Neural cell (in vitro differentiated cells): ENCODE measurements around the gene DOK7. TPM values are rescaled to one million over a fixed set of nuclear protein-coding genes. Genes with fewer than 3 reads are reported as not detected.

ENCODE experiments used
- H2AFZ ChIP-seq: fragments of 200-600, 300-800 bp; sonication (generic), shearing (Covaris generic); 2 replicates; pipeline ENCODE4 v1.6.0; 2014; ENCODE audit warnings: low read depth, mild to moderate bottlenecking, antibody characterized with exemption, low read length, moderate library complexity
- H3F3A ChIP-seq: fragments of 200-600 bp; shearing (Covaris generic); 2 replicates; pipeline ENCODE4 v1.6.1; 2016; ENCODE audit warnings: mild to moderate bottlenecking, moderate library complexity, mixed read lengths, antibody characterized with exemption, low read length; ENCODE audit not compliant: insufficient read depth, poor library complexity, severe bottlenecking
- H3K27ac ChIP-seq: fragments of 200-600, 300-800 bp; sonication (generic), shearing (Covaris generic); 2 replicates; pipeline ENCODE4 v1.5.1; 2014; ENCODE audit warnings: mild to moderate bottlenecking, low read length, moderate library complexity
- H3K27me3 ChIP-seq: fragments of 300-800, 200-600 bp; sonication (generic), shearing (Covaris generic); 2 replicates; pipeline ENCODE4 v1.6.0; 2014; ENCODE audit warnings: mild to moderate bottlenecking, low read depth, low read length, moderate library complexity; ENCODE audit not compliant: insufficient read depth
- H3K36me3 ChIP-seq: fragments of 300-800, 200-600 bp; sonication (generic), shearing (Covaris generic); 2 replicates; pipeline ENCODE4 v1.5.1; 2014; ENCODE audit warnings: mild to moderate bottlenecking, antibody characterized with exemption, low read length, moderate library complexity; ENCODE audit not compliant: insufficient read depth
- H3K4me2 ChIP-seq: fragments of 300-800, 200-600 bp; sonication (generic), shearing (Covaris generic); 2 replicates; pipeline ENCODE4 v1.6.0; 2014; ENCODE audit warnings: mild to moderate bottlenecking, low read length
- H3K4me3 ChIP-seq: fragments of 300-800, 200-600 bp; sonication (generic), shearing (Covaris generic); 2 replicates; pipeline ENCODE4 v1.5.1; 2014; ENCODE audit warnings: mild to moderate bottlenecking, low read length, moderate library complexity
- H3K79me2 ChIP-seq: fragments of 200-600 bp; shearing (Covaris generic); replicated peaks from 2 replicates; pipeline ENCODE4 v1.6.0; 2014; ENCODE audit warnings: mild to moderate bottlenecking, low read length, moderate library complexity; ENCODE audit not compliant: insufficient read depth
- H3K9ac ChIP-seq: fragments of 300-800, 200-600 bp; sonication (generic), shearing (Covaris generic); 2 replicates; pipeline ENCODE4 v1.6.1; 2016; ENCODE audit warnings: mild to moderate bottlenecking, low read length, mixed read lengths
- H3K9me2 ChIP-seq: fragments of 200-600 bp; shearing (Covaris generic); 2 replicates; pipeline ENCODE4 v1.6.1; 2016; ENCODE audit warnings: mild to moderate bottlenecking, low read length, mixed read lengths; ENCODE audit not compliant: insufficient read depth
- H3K9me3 ChIP-seq: fragments of 200-600, 300-800 bp; sonication (generic), shearing (Covaris generic); 2 replicates; pipeline ENCODE4 v1.6.1; 2016; ENCODE audit warnings: mild to moderate bottlenecking, mixed run types, low read length, moderate library complexity, mixed read lengths
- H4K20me1 ChIP-seq: fragments of 200-600 bp; shearing (Covaris generic); 2 replicates; pipeline ENCODE4 v1.6.1; 2016; ENCODE audit warnings: mild to moderate bottlenecking, mixed run types; ENCODE audit not compliant: insufficient read depth
- EP300 ChIP-seq: fragments of 450-650 bp; conservative IDR thresholded peaks from 2 replicates; pipeline ENCODE4 v1.6.1; 2014; ENCODE audit warnings: antibody characterized with exemption, mild to moderate bottlenecking, moderate library complexity; ENCODE audit not compliant: poor library complexity, severe bottlenecking
- EZH2 ChIP-seq: fragments of 200-600, 300-800 bp; shearing (Covaris generic), sonication (generic); IDR thresholded peaks from 2 replicates; pipeline ENCODE4 v1.6.1; 2014; ENCODE audit warnings: antibody characterized with exemption, low read length, borderline replicate concordance, mild to moderate bottlenecking; ENCODE audit not compliant: insufficient read depth, poor library complexity, severe bottlenecking
- MXI1 ChIP-seq: fragments of 450-650 bp; conservative IDR thresholded peaks from 2 replicates; pipeline ENCODE4 v1.6.1; 2014; ENCODE audit warnings: antibody characterized with exemption, mild to moderate bottlenecking; ENCODE audit not compliant: poor library complexity, severe bottlenecking
- POLR2AphosphoS5 ChIP-seq: IDR thresholded peaks from 2 replicates; pipeline ENCODE4 v1.6.1; 2012
- RAD21 ChIP-seq: fragments of 450-650 bp; conservative IDR thresholded peaks from 2 replicates; pipeline ENCODE4 v1.6.1; 2014; ENCODE audit warnings: antibody characterized with exemption, mild to moderate bottlenecking, moderate library complexity
- REST ChIP-seq: IDR thresholded peaks from 2 replicates; pipeline ENCODE4 v1.6.1; 2012; ENCODE audit warnings: borderline replicate concordance
- SMC3 ChIP-seq: fragments of 450-650 bp; conservative IDR thresholded peaks from 2 replicates; pipeline ENCODE4 v1.6.1; 2014; ENCODE audit warnings: antibody characterized with exemption, mild to moderate bottlenecking, moderate library complexity; ENCODE audit not compliant: poor library complexity
- TAF1 ChIP-seq: IDR thresholded peaks from 2 replicates; pipeline ENCODE4 v1.6.1; 2012; ENCODE audit warnings: low read depth
- polyA plus RNA-seq: library from polyadenylated mRNA; depleted of rRNA; stranded (reverse); fragments of >200 nt; gene quantifications from 2 replicates; pipeline ENCODE4 v1.2.3, GENCODE V29; 2014
- TF ChIP-seq, protein P1 (sequence below): fragments of 450-650 bp; IDR thresholded peaks from 2 replicates; pipeline ENCODE4 v1.5.1; 2014; ENCODE audit warnings: antibody characterized with exemption, mild to moderate bottlenecking, moderate library complexity; ENCODE audit not compliant: poor library complexity, severe bottlenecking

Gene DOK7
- polyA plus RNA-seq, 1 donor from 2014 or later = 0.66 TPM

DNA sequence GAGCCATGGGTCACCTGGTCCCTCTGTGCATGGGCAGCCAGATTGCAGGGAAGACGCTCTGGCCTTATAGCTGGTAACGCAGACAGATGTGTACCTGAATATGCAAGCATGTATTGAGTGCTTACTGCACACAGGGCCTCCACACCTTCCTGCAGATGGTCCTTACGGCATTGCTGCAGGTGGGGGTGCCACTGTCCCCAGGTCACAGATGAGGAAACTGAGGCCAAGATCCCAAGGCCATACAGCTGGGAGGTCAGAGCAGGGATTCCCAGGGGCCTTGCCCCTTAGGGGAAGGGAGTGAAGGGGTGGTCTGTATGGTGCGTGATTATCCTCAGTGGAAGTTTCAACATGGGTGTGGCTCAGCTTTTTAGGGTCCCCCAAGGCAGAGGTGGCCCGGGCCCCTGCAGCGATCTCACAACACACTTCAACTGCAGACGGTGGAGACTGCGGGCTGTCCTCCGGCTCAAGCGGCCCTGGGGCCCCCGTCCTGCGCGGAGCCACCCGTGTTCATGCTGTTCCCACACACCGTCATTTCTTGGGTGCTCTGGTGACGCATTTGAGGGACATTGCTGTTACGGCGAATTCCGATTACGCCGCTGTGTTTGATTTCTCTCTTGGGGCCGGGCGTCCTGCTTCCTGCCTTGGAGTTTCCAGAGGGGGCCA is 8.1 kb downstream of the DOK7 start:
- no peak overlapping the region for H3K9ac ChIP-seq
- TF ChIP-seq MXI1 = no peak
- no peak for TF ChIP-seq EZH2
- TF ChIP-seq POLR2AphosphoS5 = no peak
- TF ChIP-seq TAF1 = no peak
- TF ChIP-seq EP300 = no peak
- no peak for TF ChIP-seq RAD21
- TF ChIP-seq SMC3 = no peak
- TF ChIP-seq REST = no peak
- TF ChIP-seq, protein P1, sequence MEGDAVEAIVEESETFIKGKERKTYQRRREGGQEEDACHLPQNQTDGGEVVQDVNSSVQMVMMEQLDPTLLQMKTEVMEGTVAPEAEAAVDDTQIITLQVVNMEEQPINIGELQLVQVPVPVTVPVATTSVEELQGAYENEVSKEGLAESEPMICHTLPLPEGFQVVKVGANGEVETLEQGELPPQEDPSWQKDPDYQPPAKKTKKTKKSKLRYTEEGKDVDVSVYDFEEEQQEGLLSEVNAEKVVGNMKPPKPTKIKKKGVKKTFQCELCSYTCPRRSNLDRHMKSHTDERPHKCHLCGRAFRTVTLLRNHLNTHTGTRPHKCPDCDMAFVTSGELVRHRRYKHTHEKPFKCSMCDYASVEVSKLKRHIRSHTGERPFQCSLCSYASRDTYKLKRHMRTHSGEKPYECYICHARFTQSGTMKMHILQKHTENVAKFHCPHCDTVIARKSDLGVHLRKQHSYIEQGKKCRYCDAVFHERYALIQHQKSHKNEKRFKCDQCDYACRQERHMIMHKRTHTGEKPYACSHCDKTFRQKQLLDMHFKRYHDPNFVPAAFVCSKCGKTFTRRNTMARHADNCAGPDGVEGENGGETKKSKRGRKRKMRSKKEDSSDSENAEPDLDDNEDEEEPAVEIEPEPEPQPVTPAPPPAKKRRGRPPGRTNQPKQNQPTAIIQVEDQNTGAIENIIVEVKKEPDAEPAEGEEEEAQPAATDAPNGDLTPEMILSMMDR = no peak
- H3K9me3 ChIP-seq = no peaks in the 10 kb centered on the region
- H3F3A ChIP-seq = no peaks in the 10 kb centered on the region
- H3K4me2 ChIP-seq = no peak overlapping the region
- no peaks in the 10 kb centered on the region for H3K36me3 ChIP-seq
- H3K9me2 ChIP-seq = no peaks in the 10 kb centered on the region
- no peak overlapping the region for H3K4me3 ChIP-seq
- no peaks in the 10 kb centered on the region for H3K79me2 ChIP-seq
- H3K27me3 ChIP-seq = no peaks in the 10 kb centered on the region
- no peak overlapping the region for H2AFZ ChIP-seq
- H4K20me1 ChIP-seq = no peaks in the 10 kb centered on the region
- H3K27ac ChIP-seq = no peak overlapping the region

DNA sequence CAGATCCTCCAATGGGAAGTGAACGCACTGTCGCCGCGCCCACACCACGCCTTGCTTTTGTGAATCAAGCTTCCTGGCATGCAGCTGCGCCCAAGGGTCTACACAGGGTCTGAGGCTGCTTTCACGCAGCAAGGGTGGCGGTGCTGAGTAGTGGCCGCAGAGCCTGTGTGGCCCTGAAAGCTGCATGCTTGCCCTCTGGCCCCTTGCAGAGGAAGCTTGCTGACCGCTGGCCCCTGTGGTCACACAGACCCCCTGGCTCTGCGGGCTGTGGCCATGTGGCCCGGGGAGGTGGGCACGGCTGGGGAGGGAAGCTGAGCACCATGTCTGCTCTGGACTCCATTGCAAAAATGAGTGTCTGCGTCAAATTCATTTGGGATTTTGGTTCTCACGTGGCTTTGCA is 8.8 kb downstream of the DOK7 start:
- no peak overlapping the region for H3K4me3 ChIP-seq
- no peak overlapping the region for H3K9ac ChIP-seq
- H2AFZ ChIP-seq = no peak overlapping the region
- no peak overlapping the region for H3K4me2 ChIP-seq
- no peaks in the 10 kb centered on the region for H3K9me3 ChIP-seq
- H3K36me3 ChIP-seq = no peaks in the 10 kb centered on the region
- no peaks in the 10 kb centered on the region for H4K20me1 ChIP-seq
- H3K9me2 ChIP-seq = no peaks in the 10 kb centered on the region
- TF ChIP-seq POLR2AphosphoS5 = no peak
- TF ChIP-seq REST = no peak
- no peak for TF ChIP-seq RAD21
- no peak for TF ChIP-seq TAF1
- TF ChIP-seq SMC3 = no peak
- TF ChIP-seq MXI1 = no peak
- TF ChIP-seq EZH2 = no peak
- TF ChIP-seq EP300 = no peak
- TF ChIP-seq, protein P1 = no peak
- no peaks in the 10 kb centered on the region for H3K27me3 ChIP-seq
- H3K27ac ChIP-seq = no peak overlapping the region
- no peaks in the 10 kb centered on the region for H3K79me2 ChIP-seq
- H3F3A ChIP-seq = no peaks in the 10 kb centered on the region
